GM23338 (cell line): ENCODE measurements around the gene SEC22A. TPM values are rescaled to one million over a fixed set of nuclear protein-coding genes. Genes with fewer than 3 reads are reported as not detected.
A peak's percentile ranks its signal among the peaks of the same experiment; 100 is the strongest.

ENCODE experiments used
- ATAC-seq: fragments of 200-7000 bp; cut with Tn5 transposase; 3 replicates; pipeline ENCODE4 v1.9.1; 2020
- DNase-seq: peaks from one replicate; pipeline ENCODE4 v3.0.0-alpha.2; 2015; ENCODE audit warnings: low spot score
- H2AFZ ChIP-seq: fragments of 200-600 bp; sonication (generic); 2 replicates; pipeline ENCODE4 v1.8.0; 2016; ENCODE audit warnings: antibody characterized with exemption, mild to moderate bottlenecking, moderate library complexity
- H3F3A ChIP-seq: fragments of 200-600 bp; sonication (generic); replicated peaks from 2 replicates; pipeline ENCODE4 v1.8.0; 2017; ENCODE audit warnings: antibody characterized with exemption, mixed run types, low read depth
- H3K27ac ChIP-seq: fragments of 200-600 bp; sonication (generic); 2 replicates; pipeline ENCODE4 v1.6.1; 2016; ENCODE audit warnings: low read depth
- H3K27me3 ChIP-seq: fragments of 200-600 bp; sonication (generic); 2 replicates; pipeline ENCODE4 v1.8.0; 2016; ENCODE audit warnings: mild to moderate bottlenecking, mixed run types, moderate library complexity; ENCODE audit not compliant: insufficient read depth
- H3K36me3 ChIP-seq: fragments of 200-600 bp; sonication (generic); 2 replicates; pipeline ENCODE4 v1.8.0; 2016; ENCODE audit warnings: mild to moderate bottlenecking; ENCODE audit not compliant: insufficient read depth
- H3K4me1 ChIP-seq: fragments of 200-600 bp; sonication (generic); 2 replicates; pipeline ENCODE4 v1.8.0; 2016; ENCODE audit warnings: mild to moderate bottlenecking, moderate library complexity; ENCODE audit not compliant: insufficient read depth
- H3K4me2 ChIP-seq: fragments of 200-600 bp; sonication (generic); 2 replicates; pipeline ENCODE4 v1.7.1; 2017; ENCODE audit warnings: mixed run types
- H3K4me3 ChIP-seq: fragments of 200-600 bp; sonication (generic); 2 replicates; pipeline ENCODE4 v1.6.1; 2016; ENCODE audit warnings: mixed run types
- H3K79me2 ChIP-seq: fragments of 200-600 bp; sonication (generic); replicated peaks from 2 replicates; pipeline ENCODE4 v1.8.0; 2017; ENCODE audit warnings: mild to moderate bottlenecking; ENCODE audit not compliant: insufficient read depth
- H3K9me2 ChIP-seq: fragments of 200-600 bp; sonication (generic); 2 replicates; pipeline ENCODE4 v1.8.0; 2017; ENCODE audit not compliant: insufficient read depth
- H4K20me1 ChIP-seq: fragments of 200-600 bp; sonication (generic); replicated peaks from 2 replicates; pipeline ENCODE4 v1.8.0; 2017; ENCODE audit warnings: mild to moderate bottlenecking; ENCODE audit not compliant: insufficient read depth
- H3K27ac Mint-ChIP-seq: 2 replicates; pipeline ENCODE4 v1.8.0; 2020; ENCODE audit warnings: inconsistent platforms, mild to moderate bottlenecking, moderate library complexity, mixed read lengths
- H3K27me3 Mint-ChIP-seq: 3 replicates; pipeline ENCODE4 v1.8.0; 2022; ENCODE audit warnings: low read depth, mild to moderate bottlenecking, moderate library complexity, mixed read lengths, inconsistent platforms; ENCODE audit not compliant: insufficient read depth, poor library complexity
- H3K36me3 Mint-ChIP-seq: 3 replicates; pipeline ENCODE4 v1.8.0; 2021; ENCODE audit warnings: low read depth, mild to moderate bottlenecking, inconsistent platforms, moderate library complexity, mixed read lengths
- H3K4me1 Mint-ChIP-seq: 3 replicates; pipeline ENCODE4 v1.8.0; 2020; ENCODE audit warnings: mild to moderate bottlenecking, inconsistent platforms, mixed read lengths
- H3K4me3 Mint-ChIP-seq: 3 replicates; pipeline ENCODE4 v1.8.0; 2021; ENCODE audit warnings: moderate library complexity, mild to moderate bottlenecking, inconsistent platforms, mixed read lengths
- H3K9me3 Mint-ChIP-seq: 3 replicates; pipeline ENCODE4 v1.8.0; 2020; ENCODE audit warnings: moderate library complexity, mild to moderate bottlenecking, inconsistent platforms, mixed read lengths
- CREB1 ChIP-seq: fragments of 250-450 bp; sonication (Bioruptor Pico); IDR thresholded peaks from 2 replicates; pipeline ENCODE4 v1.5.0; 2020; ENCODE audit warnings: low read depth, mild to moderate bottlenecking, moderate library complexity
- CTCF ChIP-seq, 2 experiments: fragments of 200-600 bp in 1 of 2; sonication (generic) in 1 of 2; conservative IDR thresholded peaks; 2 replicates each; pipeline versions ENCODE4 v1.5.1 to v1.6.1; 2016 to 2017; ENCODE audit warnings: antibody characterized with exemption in 2 of 2, low read depth in 2 of 2, mild to moderate bottlenecking in 2 of 2, moderate library complexity in 1 of 2
- ETS1 ChIP-seq: IDR thresholded peaks from 2 replicates; pipeline ENCODE4 v1.6.1; 2016; ENCODE audit warnings: antibody characterized with exemption
- EZH2 ChIP-seq: fragments of 200-600 bp; sonication (generic); IDR thresholded peaks from one replicate; pipeline ENCODE4 v1.8.0; 2017; ENCODE audit warnings: antibody characterized with exemption, mild to moderate bottlenecking, low read depth; ENCODE audit not compliant: unreplicated experiment
- EZH2phosphoT487 ChIP-seq: fragments of 200-600 bp; sonication (generic); IDR thresholded peaks from one replicate; pipeline ENCODE4 v1.8.1; 2018; ENCODE audit warnings: antibody characterized with exemption; ENCODE audit not compliant: unreplicated experiment
- NANOG ChIP-seq: IDR thresholded peaks from 2 replicates; pipeline ENCODE4 v1.6.1; 2016; ENCODE audit warnings: antibody characterized with exemption, borderline replicate concordance
- REST ChIP-seq: IDR thresholded peaks from one replicate; pipeline ENCODE4 v1.6.1; 2018; ENCODE audit warnings: antibody characterized with exemption; ENCODE audit not compliant: unreplicated experiment
- STAT1 ChIP-seq: IDR thresholded peaks from one replicate; pipeline ENCODE4 v1.6.1; 2016; ENCODE audit warnings: antibody characterized with exemption; ENCODE audit not compliant: unreplicated experiment
- polyA plus RNA-seq: library from polyadenylated mRNA; unstranded; fragments of >200 nt; fragmentation: Nextera tagmentation; extraction: Ambion mirVana; gene quantifications from 2 replicates; pipeline ENCODE4 v1.2.1, GENCODE V29; 2016
- total RNA-seq: library from RNA; depleted of rRNA; stranded (reverse); fragments of >200 nt; shearing (Covaris generic); gene quantifications from 2 replicates; pipeline ENCODE4 v1.2.3, GENCODE V29; 2014

The SEC22A gene
- total and polyA plus RNA-seq, 2 experiments from 2014 or later: 11.2 to 24.1 TPM

GRCh38 chr3:123291404-123291803 lies 89.7 kb downstream of the SEC22A start (continued):
- no peak for TF ChIP-seq ETS1
- no peak for TF ChIP-seq CREB1 (CRISPR knock-in tag)

GRCh38 chr3:123292321-123293310 lies 90.9 kb downstream of the SEC22A start:
- H3K36me3 Mint-ChIP-seq: peaks cover 49% of the 10 kb centered on the region

GRCh38 chr3:123294296-123294938 lies 92.7 kb downstream of the SEC22A start:
- DNase-seq: no peak
- Mint-ChIP-seq H3K4me3 (no peak overlapping the region), H3K27ac (no peak overlapping the region), H3K4me1 (no peaks in the 10 kb centered on the region; the same call in 2 of the 3 replicates), H3K27me3 (peaks cover 17% of the 10 kb centered on the region), H3K36me3 (peaks cover 57% of the 10 kb centered on the region), H3K9me3 (no peaks in the 10 kb centered on the region)
- H3K4me1 ChIP-seq: no peaks in the 10 kb centered on the region
- no peak overlapping the region for H2AFZ ChIP-seq
- H3K36me3 ChIP-seq: no peaks in the 10 kb centered on the region
- no peaks in the 10 kb centered on the region for H3F3A ChIP-seq
- no peak for ATAC-seq
- no peak overlapping the region for H3K27ac ChIP-seq
- H3K79me2 ChIP-seq: no peaks in the 10 kb centered on the region
- no peak overlapping the region for H3K4me3 ChIP-seq
- H3K4me2 ChIP-seq: no peak overlapping the region
- no peaks in the 10 kb centered on the region for H3K27me3 ChIP-seq
- no peaks in the 10 kb centered on the region for H4K20me1 ChIP-seq
- no peaks in the 10 kb centered on the region for H3K9me2 ChIP-seq
- TF ChIP-seq CTCF (conservative IDR thresholded peaks at IDR 0.05; ENCODE audit: low read depth in 2 of 2) (no peak), EZH2 (no peak), STAT1 (no peak), REST (no peak), EZH2phosphoT487 (no peak)

More at GRCh38 chr3:123292321-123293310, 90.9 kb downstream of the SEC22A start:
- Histone ChIP-seq H3K4me1 (no peaks in the 10 kb centered on the region), H4K20me1 (no peaks in the 10 kb centered on the region; the same call in 1 of the 2 replicates), H3F3A (no peaks in the 10 kb centered on the region), H3K36me3 (no peaks in the 10 kb centered on the region; the same call in 1 of the 2 replicates), H2AFZ (no peak overlapping the region), H3K27me3 (no peaks in the 10 kb centered on the region), H3K4me3 (no peak overlapping the region), H3K9me2 (no peaks in the 10 kb centered on the region), H3K27ac (no peak overlapping the region), H3K4me2 (no peak overlapping the region), H3K79me2 (no peaks in the 10 kb centered on the region)
- peaks cover 14% of the 10 kb centered on the region for H3K27me3 Mint-ChIP-seq
- H3K9me3 Mint-ChIP-seq: no peaks in the 10 kb centered on the region
- no peak overlapping the region for H3K4me3 Mint-ChIP-seq
- peak; percentile 42; the same call in 2 of the 3 replicates for ATAC-seq
- no peak for DNase-seq
- no peak overlapping the region for H3K27ac Mint-ChIP-seq
- H3K4me1 Mint-ChIP-seq: no peaks in the 10 kb centered on the region; the same call in 2 of the 3 replicates
- TF ChIP-seq NANOG (no peak), CTCF (conservative IDR thresholded peaks at IDR 0.05; ENCODE audit: low read depth in 2 of 2) (peak in 1 of 2 experiments; percentile 15; a peak in 1 of 4 replicates)
